NCI-H2029 (cell line): Measurements from ENCODE around the gene SOX8.

ENCODE experiments used
- DNase-seq: peaks from one replicate; lab custom pipeline; 2025; lab: John Stamatoyannopoulos, UW

SOX8 gene

DNA sequence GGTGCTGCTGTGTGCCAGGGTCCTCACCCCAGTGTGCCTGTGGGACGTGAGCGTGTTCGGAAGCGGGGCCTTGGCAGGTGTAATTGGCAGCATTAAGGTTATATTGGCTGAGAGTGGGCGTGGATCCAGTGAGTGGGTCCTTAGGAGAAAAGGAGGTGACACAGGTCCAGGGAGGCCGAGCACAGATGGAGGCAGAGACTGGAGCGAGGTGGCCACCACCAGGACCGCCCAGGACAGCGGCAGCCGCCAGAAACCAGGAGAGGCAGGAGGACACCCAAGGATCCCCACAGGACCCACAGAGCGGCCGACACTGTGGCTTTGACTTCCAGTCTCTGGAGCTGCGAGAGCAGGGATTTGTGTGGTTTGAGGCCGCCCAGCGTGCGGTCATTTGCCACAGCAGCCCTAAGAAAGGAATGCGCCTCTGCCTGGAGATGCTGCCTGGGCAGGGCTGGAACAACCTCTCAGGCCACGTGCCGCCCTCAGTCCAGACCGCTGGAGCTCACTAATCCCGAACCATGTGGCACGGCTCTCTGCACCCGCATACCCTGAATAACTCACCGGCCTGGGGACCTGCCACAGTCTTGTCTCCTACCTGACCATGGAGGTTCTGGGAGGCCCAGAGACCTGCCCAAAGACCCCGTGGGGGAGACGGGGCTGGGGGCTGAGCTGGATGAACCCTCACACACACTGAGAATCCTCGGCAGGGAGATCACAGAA lies 45.4 kb downstream of the SOX8 start:
- no peak for DNase-seq

DNA sequence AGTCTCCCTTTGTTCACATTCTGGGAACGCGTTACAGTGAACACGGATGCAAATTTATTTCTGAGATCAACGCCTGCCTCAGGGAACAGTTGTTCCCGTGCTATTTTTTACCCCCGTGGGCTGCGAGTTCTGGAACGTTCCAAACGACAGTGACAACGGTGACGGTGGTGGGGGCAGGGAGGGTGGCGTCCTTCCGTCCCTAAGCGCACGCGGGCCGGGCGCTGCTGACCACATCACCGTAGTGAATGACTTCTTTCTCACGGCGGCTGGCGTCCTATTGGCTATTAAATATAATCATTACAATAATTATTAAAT lies 45.9 kb downstream of the SOX8 start:
- DNase-seq, result no peak

DNA sequence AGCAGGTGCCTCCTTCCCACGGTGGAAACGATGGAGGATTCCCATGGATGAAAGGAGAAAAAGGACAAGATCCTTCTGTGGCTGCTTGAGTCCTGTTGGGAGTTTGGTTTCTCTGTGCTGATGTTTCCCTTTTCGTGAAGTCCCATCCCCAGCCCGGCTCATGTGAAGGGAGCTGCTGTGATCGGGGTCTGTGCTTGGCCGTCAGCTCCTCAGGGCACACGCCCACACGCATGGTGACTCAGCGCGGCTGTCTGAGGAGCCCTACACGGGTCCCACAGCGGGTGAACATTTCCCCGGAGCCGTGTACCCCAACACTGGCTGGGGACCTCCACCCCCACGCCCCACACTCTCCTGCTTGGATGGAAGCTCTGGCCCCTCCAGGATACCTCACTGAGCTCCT lies 46.5 kb downstream of the SOX8 start:
- DNase-seq, result no peak

DNA sequence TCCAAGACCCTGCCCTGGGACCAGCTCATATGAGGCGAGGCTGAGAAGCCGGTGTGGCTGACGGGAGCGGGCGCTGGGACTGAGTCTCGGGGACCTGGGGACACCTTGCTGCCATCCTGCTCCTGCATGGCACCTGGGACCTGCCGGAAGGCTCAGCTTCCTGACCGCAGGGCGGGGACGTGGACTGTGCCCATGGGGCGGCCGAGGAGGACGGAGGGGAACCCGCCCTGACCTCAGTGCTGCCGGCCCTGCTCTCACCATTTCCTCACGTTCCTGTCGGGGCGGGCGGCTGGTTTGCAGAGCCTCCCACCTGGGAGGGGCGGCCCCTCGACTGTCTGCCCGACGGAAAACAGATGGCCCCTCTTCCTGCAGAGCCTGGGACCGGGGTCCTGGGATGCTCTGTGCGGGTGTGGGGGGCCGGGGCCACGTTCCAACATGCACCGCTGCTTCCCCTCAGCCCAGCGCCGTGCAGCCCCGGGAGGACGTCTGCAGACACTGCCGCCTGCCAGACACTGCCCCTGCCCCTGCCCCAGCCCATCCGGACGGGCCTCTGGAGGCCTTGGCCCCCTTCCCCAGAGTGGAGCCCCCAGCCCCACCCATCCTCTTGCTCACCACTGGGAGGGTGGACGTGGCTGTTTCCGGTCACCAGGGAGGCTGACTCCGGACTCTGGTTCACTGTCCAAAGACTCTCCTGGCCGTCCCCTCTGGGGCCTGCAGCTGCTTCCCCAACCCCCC lies 47.1 kb downstream of the SOX8 start:
- DNase-seq, result no peak

DNA sequence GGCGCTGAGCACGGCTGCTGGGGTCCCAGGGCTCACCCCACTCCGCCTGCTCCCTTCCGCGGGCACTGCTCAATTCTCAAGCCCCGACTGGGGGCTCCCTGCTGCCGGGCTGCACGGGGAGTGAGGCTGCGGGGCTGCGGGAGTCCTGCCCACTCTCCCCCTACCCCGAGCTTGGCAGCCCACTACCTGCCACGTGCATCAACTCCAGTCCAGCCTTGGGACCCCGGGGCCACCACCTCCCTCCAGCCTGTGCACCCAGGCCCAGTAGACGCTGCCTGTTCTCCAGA lies 47.6 kb downstream of the SOX8 start:
- no peak for DNase-seq

DNA sequence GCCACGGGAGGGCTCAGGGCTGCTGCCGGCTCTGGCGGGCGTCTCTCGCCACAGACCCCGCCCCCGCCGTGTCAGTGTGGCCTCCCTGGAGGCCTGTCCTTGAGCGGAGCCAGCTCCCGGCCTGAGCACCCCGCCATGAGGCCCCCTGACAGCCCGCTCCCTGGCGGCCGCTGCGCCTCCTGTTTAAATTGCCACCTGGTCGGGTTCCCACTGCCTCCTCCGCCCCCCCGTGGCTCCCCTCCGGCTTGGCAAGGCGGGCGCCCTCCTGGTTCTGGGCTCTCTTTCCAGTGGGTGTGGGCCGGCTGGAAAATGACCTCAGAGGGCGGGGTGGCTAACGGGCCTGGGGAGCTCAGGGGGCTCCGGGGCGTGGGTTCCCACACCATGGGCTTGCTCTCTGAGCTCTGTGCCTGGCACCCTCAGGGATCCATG lies 48.9 kb downstream of the SOX8 start:
- no peak for DNase-seq

DNA sequence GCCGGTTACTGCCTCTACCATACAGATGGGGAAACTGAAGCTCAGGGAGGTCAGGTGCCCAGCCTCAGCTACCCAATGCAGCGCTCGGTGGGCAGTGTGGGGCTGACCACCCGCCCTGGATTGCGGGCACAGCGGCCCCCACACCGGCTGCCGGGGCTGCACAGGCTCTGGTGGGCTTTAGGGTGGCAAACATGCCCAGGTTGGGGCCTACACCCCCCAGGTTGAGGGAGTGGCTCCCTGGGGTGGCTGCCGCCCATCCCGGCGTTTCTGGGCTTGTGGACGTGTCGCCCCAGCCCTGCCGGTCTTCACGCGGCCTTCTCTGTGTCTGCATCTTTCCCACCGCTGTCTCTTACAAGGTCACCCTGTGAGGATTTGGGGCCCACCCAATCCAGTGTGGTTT lies 50.1 kb downstream of the SOX8 start:
- no peak for DNase-seq

DNA sequence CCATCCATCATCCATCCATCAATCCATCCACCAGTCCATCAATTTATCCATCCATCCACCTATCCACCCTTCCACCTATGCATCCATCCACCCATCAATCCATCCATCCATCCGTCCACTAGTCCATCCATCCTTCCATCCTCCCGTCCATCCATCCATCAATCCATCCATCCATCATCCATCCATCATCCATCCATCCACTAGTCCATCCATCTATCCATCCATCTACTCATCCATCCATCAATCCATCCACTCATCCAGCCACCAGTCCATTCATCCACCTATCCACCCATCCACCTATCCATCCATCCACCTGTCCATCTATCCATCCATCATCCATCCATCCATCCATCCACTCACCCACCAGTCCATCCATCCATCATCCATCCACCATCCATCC lies 51.0 kb downstream of the SOX8 start:
- DNase-seq, result no peak

DNA sequence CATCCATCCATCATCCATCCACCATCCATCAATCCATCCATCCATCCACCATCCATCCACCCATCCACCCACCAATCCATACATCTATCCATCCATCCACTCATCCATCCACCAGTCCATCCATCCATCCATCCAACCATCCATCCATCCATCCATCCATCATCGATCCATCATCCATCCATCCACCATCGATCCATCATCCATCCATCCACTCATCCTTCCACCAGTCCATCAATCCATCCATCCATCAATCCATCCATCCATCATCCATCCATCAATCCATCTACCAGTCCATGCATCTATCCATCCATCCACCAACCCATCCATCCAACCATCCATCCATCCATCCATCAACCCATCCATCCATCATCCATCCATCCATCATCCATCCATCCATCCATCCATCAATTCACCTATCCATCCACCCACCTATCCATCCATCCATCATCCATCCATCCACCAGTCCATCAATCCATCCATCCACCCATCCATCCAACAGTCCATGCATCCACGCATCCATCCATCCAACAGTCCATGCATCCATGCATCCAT lies 51.6 kb downstream of the SOX8 start:
- DNase-seq, result no peak

DNA sequence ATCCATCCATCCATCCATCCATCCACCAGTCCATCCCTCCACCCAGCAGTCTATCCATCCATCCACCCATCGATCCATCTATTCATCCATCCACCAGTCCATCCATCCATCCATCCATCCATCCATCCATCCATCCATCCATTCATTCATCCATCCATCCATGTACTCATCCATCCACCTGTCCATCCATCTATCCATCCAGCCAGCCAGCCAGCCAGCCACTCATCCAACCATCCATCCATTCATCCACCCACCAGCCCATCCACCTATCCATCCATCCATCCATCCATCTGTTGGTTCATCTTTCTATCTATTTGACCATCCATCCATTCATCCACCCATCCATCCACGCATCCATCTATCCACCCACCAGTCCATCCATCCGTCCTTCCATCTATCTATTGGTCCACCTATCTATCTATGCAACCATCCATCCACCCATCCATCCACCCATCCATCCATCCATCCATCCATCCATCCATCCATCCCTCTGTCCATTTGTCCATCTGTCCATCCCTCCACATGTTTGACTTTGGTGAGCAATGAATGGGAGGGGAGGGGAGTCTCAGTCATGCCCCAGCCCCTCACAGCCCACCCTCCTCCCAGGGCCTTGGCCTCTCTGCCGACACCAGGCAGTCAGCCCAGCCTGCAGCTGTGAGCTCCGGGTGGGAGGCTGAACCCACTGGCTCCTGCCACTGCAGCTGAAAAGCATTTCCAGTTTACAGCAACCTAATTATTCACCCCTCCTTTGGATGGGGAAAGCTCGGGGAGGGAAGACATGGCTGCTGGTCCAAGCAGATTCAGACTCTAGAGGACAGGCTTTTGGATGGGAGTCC lies 52.9 kb downstream of the SOX8 start:
- DNase-seq, result no peak

DNA sequence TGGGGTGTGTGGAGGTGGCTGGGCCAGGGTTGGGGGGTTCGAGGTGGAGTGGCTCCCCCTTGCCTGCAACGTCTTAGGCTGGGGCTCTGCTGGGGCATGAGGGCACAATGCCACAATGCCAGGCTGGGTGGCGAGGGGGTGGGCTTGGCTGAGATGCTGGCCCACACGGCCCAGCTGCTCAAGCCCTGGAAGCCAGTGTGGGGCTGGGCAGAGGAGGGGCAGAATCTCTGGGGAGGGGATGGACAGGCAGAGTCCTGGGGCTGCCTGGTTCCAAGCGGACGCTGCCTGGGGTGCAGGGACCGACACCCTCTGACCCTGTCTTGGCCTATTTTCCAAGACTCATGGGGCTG lies 53.5 kb downstream of the SOX8 start:
- no peak for DNase-seq

DNA sequence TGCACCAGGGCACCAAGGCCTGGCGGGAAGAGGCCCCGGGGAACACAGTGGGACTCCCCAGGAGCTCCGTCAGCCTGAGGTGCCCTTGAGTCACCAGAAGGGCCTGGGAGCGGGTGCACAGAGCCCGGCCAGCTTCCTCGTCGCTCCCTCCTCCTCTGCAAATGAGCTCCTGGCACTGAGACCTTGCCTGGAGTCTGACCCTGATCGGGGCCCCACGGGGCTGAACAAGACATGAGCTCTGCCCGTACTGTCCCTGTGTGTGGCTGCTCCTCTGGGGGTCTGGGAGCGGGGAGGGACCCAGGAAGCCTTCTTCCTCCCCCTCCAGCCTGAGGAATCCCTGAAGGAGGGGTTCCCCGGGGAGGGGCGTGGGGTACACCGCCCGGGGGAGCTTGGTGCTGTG lies 54.6 kb downstream of the SOX8 start:
- no peak for DNase-seq
